GM23338 (cell line): ENCODE measurements around the gene GAPT.

Source experiments
- CREB1 ChIP-seq: fragments of 250-450 bp; sonication (Bioruptor Pico); IDR thresholded peaks from 2 replicates; pipeline ENCODE4 v1.5.0; 2020; ENCODE audit warnings: low read depth, mild to moderate bottlenecking, moderate library complexity
- CTCF ChIP-seq, 2 experiments: fragments of 200-600 bp in 1 of 2; sonication (generic) in 1 of 2; conservative IDR thresholded peaks; 2 replicates each; pipeline versions ENCODE4 v1.5.1 to v1.6.1; 2016 to 2017; ENCODE audit warnings: antibody characterized with exemption in 2 of 2, low read depth in 2 of 2, mild to moderate bottlenecking in 2 of 2, moderate library complexity in 1 of 2
- ETS1 ChIP-seq: IDR thresholded peaks from 2 replicates; pipeline ENCODE4 v1.6.1; 2016; ENCODE audit warnings: antibody characterized with exemption
- EZH2 ChIP-seq: fragments of 200-600 bp; sonication (generic); IDR thresholded peaks from one replicate; pipeline ENCODE4 v1.8.0; 2017; ENCODE audit warnings: antibody characterized with exemption, mild to moderate bottlenecking, low read depth; ENCODE audit not compliant: unreplicated experiment
- EZH2phosphoT487 ChIP-seq: fragments of 200-600 bp; sonication (generic); IDR thresholded peaks from one replicate; pipeline ENCODE4 v1.8.1; 2018; ENCODE audit warnings: antibody characterized with exemption; ENCODE audit not compliant: unreplicated experiment
- JUNB ChIP-seq: IDR thresholded peaks from one replicate; pipeline ENCODE4 v1.6.1; 2016; ENCODE audit warnings: antibody characterized with exemption; ENCODE audit not compliant: unreplicated experiment
- POLR2AphosphoS5 ChIP-seq: IDR thresholded peaks from 2 replicates; pipeline ENCODE4 v1.6.1; 2016; ENCODE audit warnings: antibody characterized with exemption, low read depth
- REST ChIP-seq: IDR thresholded peaks from one replicate; pipeline ENCODE4 v1.6.1; 2018; ENCODE audit warnings: antibody characterized with exemption; ENCODE audit not compliant: unreplicated experiment
- STAT1 ChIP-seq: IDR thresholded peaks from one replicate; pipeline ENCODE4 v1.6.1; 2016; ENCODE audit warnings: antibody characterized with exemption; ENCODE audit not compliant: unreplicated experiment
- ZNF331 ChIP-seq: fragments of 250-450 bp; sonication (Bioruptor Pico); IDR thresholded peaks from 2 replicates; pipeline ENCODE4 v1.5.0; 2020; ENCODE audit warnings: low read depth, mild to moderate bottlenecking, moderate library complexity
- ZNF462 ChIP-seq: fragments of 250-450 bp; sonication (Bioruptor Pico); IDR thresholded peaks from 2 replicates; pipeline ENCODE4 v1.5.0; 2020; ENCODE audit warnings: mild to moderate bottlenecking, moderate library complexity

- no peak for TF ChIP-seq STAT1
- no peak for TF ChIP-seq CTCF (conservative IDR thresholded peaks at IDR 0.05; ENCODE audit: low read depth in 2 of 2)
- TF ChIP-seq REST = no peak
- no peak for TF ChIP-seq POLR2AphosphoS5
- TF ChIP-seq CREB1 = no peak
- no peak for TF ChIP-seq EZH2
- TF ChIP-seq EZH2phosphoT487 = no peak
- TF ChIP-seq JUNB = no peak
- TF ChIP-seq ZNF462 (CRISPR knock-in tag) = no peak
- no peak for TF ChIP-seq ZNF331 (CRISPR knock-in tag)
- TF ChIP-seq ETS1 = no peak
Measured at GRCh38 chr5:58481828-58482227, 9.4 kb upstream of the GAPT start.
